GM18519 (cell line): ENCODE measurements around the gene KRT38.
"Not testable (repeated sequence)": the region's sequence is repeated elsewhere in the genome, so short reads cannot be mapped to it uniquely, and the experiment has no call there.

Source experiments
- ATAC-seq: cut with Tn5 transposase; IDR thresholded peaks from one replicate; pipeline ENCODE4 v1.9.1; 2021; ENCODE audit warnings: mild to moderate bottlenecking, moderate library complexity; ENCODE audit not compliant: unreplicated experiment, low FRiP score

The KRT38 gene

GRCh38 chr17:41424111-41424635, 16.6 kb downstream of the KRT38 start, which contains the start of gene KRT37:
Gene KRT37 (minus strand): TSS chr17:41424585. CDS start chr17:41424523, 62 bp downstream.
- no peak for ATAC-seq

GRCh38 chr17:41422586-41422985, 18.2 kb downstream of the KRT38 start:
- not testable (repeated sequence) for ATAC-seq

- no peak for ATAC-seq
These were observed 19.2 kb downstream of the KRT38 start for GRCh38 chr17:41421617-41422016.

GRCh38 chr17:41421116-41421515, 19.7 kb downstream of the KRT38 start:
- no peak for ATAC-seq

GRCh38 chr17:41420134-41420533, 20.6 kb downstream of the KRT38 start:
- no peak for ATAC-seq

GRCh38 chr17:41419716-41420115, 21.1 kb downstream of the KRT38 start:
- no peak for ATAC-seq

- ATAC-seq = no peak
These were observed 22.5 kb downstream of the KRT38 start for GRCh38 chr17:41418116-41418860.

- ATAC-seq = no peak
These were observed 23.2 kb downstream of the KRT38 start for GRCh38 chr17:41417576-41418015.

GRCh38 chr17:41417127-41417526, 23.7 kb downstream of the KRT38 start:
- ATAC-seq = no peak

GRCh38 chr17:41416479-41416878, 24.3 kb downstream of the KRT38 start:
- no peak for ATAC-seq

GRCh38 chr17:41415833-41416335, 24.9 kb downstream of the KRT38 start:
- no peak for ATAC-seq

GRCh38 chr17:41415411-41415810, 25.4 kb downstream of the KRT38 start:
- no peak for ATAC-seq

GRCh38 chr17:41413982-41414381, 26.8 kb downstream of the KRT38 start:
- ATAC-seq = no peak

- no peak for ATAC-seq
These were observed 27.3 kb downstream of the KRT38 start for GRCh38 chr17:41413353-41413957.

- no peak for ATAC-seq
These were observed 29.5 kb downstream of the KRT38 start for GRCh38 chr17:41411072-41411840.

- no peak for ATAC-seq
These were observed 33.6 kb downstream of the KRT38 start for GRCh38 chr17:41407226-41407625.

GRCh38 chr17:41406205-41406604, 34.6 kb downstream of the KRT38 start:
- no peak for ATAC-seq

GRCh38 chr17:41404024-41404671, 36.6 kb downstream of the KRT38 start:
- no peak for ATAC-seq

- ATAC-seq = no peak
These were observed 37.3 kb downstream of the KRT38 start for GRCh38 chr17:41403404-41404023.

- no peak for ATAC-seq
These were observed 38.6 kb downstream of the KRT38 start for GRCh38 chr17:41402161-41402560.
